HTR-8/SVneo (cell line): ENCODE results near the gene TCOF1.

Source experiments
- DNase-seq: peaks from one replicate; pipeline ENCODE4 v3.0.0; 2011; ENCODE audit warnings: low spot score, mixed read lengths; ENCODE audit not compliant: insufficient read length
- FAIRE-seq: peaks from 2 replicates; lab custom pipeline; 2011; peaks lifted over from hg19 to GRCh38; lab: Jason Lieb, UNC

The TCOF1 gene

DNA sequence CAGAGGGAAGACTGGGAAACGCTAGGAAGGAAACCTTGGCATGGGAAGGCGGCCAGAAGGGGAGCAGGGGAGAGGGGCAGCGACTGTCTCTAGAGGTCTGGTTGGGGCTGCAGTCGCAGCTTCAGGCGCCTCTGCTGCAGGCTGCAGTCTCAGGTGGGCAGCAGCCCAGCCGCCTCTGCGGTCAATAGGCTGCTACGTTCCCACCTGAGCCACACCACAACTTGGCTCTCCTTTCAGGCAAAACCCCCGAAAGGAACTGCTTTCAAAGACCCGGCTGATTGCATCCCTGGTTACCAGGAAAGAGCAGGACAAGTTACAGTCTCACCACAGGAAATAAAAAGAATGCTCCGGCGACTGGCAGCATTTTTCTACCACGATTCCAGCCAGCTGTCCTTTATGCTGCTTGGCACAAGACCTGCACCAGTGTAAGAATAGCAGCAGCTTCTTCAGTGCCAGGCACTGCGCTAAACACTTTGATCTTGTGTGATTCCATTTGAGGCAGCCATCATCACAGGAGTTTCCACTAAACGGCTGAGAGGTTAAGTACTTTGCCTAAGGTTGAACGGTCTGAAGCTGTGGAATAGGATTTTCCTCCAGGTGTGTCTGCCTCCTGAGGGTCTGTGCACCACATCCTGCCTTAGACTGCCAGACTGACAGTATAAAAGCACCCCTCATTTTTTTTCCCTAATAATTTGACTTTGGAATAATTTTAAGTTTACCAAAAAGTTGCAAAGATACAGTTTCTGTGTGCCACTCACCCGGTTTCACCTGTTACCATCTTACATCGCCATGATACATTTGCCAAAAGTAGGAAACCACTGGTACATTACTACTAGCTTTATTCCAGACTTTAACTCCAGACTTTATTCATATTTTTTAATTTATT is 84.6 kb downstream of the TCOF1 start:
- FAIRE-seq (no peak), DNase-seq (no peak)

DNA sequence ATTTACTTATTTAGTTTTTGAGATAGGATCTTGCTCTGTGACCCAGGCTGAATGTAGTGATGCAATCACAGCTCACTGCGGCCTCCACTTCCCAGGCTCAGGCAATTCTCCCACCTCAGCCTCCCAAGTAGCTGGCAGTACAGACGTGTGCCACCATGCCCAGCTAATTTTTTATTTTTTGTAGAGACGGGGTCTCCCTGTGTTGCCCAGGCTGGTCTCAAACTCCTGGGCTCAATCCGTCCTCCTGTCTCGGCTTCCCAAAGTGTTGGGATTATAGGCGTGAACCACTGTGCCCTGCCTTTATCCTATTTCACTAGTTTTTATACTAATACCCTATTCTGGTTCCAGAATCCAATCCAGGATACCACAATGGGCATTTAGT is 85.2 kb downstream of the TCOF1 start:
- FAIRE-seq = no peak

GRCh38 chr5:150443242-150444075 is 86.0 kb downstream of the TCOF1 start:
- FAIRE-seq = no peak
- DNase-seq = no peak

More for the DNA sequence above, 85.2 kb downstream of the TCOF1 start:
- DNase-seq = no peak

DNA sequence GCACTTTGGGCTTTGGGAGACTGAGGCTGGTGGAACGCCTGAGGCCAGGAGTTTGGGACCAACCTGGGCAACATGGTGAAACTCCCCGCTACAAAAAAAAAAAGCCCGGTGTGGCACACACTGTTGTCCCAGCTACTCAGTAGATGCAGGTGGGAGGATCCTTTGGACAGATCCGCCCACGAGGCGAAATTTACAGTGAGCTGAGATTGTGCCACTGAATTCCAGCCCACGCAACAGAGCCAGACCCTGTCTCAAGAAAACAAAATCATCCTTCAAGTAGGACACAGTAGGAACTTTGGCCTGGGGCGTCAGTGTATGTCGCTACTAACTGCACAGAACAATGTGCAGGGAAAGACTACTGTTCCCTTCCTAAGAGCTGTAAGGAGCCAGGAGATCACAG is 87.3 kb downstream of the TCOF1 start:
- no peak for DNase-seq
- FAIRE-seq = no peak

DNA sequence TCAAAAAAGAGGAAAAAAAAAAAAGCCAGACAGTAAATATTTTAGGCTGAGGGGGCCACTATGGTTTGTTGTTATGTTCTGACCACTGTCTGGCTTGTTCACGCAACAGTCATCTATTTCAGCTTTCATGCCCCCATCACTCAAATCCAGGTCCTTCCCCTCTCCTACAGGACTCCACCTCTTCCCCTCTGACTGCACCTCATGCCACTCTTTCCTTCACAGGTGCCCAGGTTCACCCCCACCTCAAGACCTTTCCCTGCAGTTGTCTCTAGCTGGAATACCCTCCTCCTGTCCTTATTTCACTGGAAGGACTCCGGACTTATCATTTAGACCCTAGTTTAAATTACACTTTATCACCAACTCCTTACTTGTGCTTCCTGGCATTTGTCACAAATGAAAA is 88.6 kb downstream of the TCOF1 start:
- FAIRE-seq (no peak), DNase-seq (no peak)

DNA sequence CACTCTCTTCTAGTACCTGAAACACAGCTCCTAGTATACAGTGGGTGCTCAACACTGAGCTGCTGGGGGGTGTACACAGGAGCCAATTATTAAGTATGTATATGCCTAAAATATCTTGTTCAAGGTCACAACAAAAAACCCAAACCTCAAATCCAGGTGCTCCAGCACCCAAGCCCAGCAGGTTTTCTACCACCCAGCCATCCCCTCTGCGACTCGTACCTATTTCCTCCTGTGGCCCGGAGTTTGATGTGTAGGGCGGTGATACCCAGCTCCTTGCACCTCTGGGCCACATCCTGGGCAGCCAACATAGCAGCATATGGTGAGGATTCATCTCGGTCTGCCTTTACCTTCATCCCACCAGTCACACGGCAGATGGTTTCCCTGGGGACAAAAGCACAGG is 89.1 kb downstream of the TCOF1 start:
- no peak for FAIRE-seq

GRCh38 chr5:150447188-150447587 is 89.7 kb downstream of the TCOF1 start:
- FAIRE-seq = no peak
- no peak for DNase-seq

More for the DNA sequence above, 89.1 kb downstream of the TCOF1 start:
- DNase-seq = no peak

DNA sequence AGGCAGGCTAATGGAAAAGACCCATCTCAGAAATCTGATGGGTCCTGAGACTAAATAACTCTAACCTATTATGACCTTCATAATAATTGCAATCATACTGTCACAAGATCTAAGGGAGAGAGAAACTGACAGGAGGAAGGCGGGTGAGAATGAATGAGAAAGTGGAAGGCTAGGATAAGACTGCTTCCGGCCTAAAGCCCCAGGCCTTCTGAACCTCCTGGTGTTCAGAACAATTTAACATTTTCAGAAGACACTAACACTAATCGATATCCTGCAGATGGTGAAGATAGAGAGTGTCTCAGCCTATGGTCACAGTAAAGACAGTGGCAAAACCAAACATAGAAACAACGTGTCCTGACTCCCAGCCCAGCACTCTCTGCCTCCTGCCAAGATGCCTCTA is 90.8 kb downstream of the TCOF1 start:
- DNase-seq = no peak
- FAIRE-seq = no peak

DNA sequence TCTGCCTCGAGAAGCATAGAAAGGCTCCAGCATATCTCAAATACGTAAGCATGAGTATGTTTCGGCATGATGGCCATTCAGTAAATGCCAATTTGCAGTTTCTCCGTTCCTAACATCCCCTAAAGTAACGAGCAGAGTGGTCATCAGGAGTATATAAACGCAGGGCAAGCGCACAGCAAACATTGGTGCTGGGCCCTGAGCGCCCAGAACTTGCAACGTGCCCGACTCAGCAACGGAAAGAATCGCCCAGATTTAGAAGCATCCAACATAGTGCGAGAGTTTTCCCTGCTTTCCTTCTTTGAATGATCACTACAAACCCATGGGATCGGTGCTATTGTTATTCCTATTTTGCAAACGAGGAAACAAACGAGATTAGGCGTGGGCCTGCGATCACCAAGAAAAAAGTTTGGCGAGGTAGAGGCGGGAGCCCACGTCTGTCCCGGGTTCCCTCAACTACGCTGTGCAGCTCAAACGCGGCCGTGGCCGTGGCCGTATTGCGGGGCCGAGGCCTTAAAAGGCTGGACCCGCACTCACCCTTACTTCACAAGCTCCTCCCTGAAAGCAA is 91.5 kb downstream of the TCOF1 start:
- no peak for FAIRE-seq
- peak; percentile 40 for DNase-seq
